Measurements from ENCODE around the gene APBB2. TPM values are rescaled to one million over a fixed set of nuclear protein-coding genes. Genes with fewer than 3 reads are reported as not detected.
A peak's percentile ranks its signal among the peaks of the same experiment; 100 is the strongest.

The APBB2 gene
- total and polyA plus RNA-seq, 4 donors, result 4.8 to 31.5 (median 11.2) TPM

DNA sequence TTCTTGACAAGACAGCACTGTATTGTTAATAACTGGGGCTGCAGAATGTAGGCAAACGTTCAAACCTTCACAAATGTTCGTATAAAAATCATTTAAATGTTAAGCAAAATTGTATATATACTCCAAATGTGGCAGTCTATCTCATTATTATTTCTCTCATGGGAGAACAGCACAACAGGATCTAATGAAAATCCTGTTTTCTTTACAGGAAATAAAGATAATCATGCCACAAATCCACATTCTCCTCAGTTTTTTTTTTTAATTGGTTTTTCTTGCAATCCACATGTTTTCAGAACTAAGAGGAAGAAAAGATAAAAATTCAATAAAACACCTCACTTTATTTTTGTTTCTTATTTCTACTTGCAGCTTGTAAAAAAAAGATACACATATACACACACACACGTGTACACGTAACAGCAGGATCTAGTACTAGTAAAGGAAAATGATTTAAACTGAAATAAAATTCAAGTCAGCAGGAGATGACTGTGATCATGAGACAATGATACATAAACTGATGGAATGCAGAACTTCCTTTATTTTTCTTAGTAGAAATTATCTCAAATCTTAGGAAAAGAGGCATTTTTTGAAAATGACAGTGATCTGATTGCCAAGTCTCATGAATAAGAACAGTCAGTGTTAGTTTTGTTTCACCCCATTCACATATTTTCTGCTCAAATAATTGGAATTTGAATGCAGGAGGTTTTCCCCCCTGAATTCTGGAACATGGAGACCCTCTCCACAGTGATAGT is 11.3 kb downstream of the APBB2 start:
- no peaks in the 10 kb centered on the region for H3K27me3 ChIP-seq (ENCODE audit: control insufficient read depth in 4 of 4, insufficient read depth in 4 of 4, low read length in 3 of 4)
- TF ChIP-seq HNF4A (conservative IDR thresholded peaks at IDR 0.05), result no peak
- TF ChIP-seq, protein P1, sequence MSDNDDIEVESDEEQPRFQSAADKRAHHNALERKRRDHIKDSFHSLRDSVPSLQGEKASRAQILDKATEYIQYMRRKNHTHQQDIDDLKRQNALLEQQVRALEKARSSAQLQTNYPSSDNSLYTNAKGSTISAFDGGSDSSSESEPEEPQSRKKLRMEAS (IDR thresholded peaks at IDR 0.05), result no peak
- no peak for TF ChIP-seq RAD21 (IDR thresholded peaks at IDR 0.05)
- H3K9ac ChIP-seq (ENCODE audit: low read depth in 1 of 2, low read length in 2 of 2), result no peak overlapping the region
- no peaks in the 10 kb centered on the region for H3K36me3 ChIP-seq (ENCODE audit: control insufficient read depth in 4 of 4, insufficient read depth in 3 of 4, low read depth in 1 of 4, low read length in 3 of 4)
- 74% methylated on average over 4 of the region's 4 CpGs for WGBS
- DNase-seq (ENCODE audit: low spot score), result no peak
- peaks cover 0 to 14% (median 7%) of the 10 kb centered on the region in 4 donors for H3K4me1 ChIP-seq (ENCODE audit: control insufficient read depth in 4 of 4, insufficient read depth in 4 of 4, low read length in 3 of 4)
- no peak overlapping the region for H3K4me3 ChIP-seq (ENCODE audit: low read depth in 1 of 3, low read length in 3 of 3)
- peak overlapping the region; percentile 39 to 46 for H3K27ac ChIP-seq (ENCODE audit: low read depth in 1 of 2, low read length in 2 of 2)
- no peaks in the 10 kb centered on the region for H3K9me3 ChIP-seq (ENCODE audit: control insufficient read depth in 4 of 4, low read length in 3 of 4)

DNA sequence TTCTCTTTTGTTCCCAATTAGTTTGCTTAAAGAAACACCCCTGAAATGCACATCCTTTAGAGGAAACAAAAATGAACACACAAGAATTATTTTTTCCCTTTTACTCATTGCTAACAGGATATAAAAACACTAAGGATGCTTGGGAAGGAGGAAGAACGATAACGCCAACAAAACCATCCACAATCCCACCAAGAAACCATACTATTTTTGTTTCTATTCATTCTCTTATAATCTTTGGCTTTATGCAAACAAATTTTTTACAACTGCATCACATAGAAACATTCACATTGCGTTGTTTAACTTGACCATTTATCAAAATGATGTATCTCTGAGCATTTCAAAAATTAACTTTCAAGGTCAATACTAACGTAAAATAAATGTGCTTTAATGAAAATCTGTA is 12.0 kb downstream of the APBB2 start:
- 79% methylated on average over 4 of the region's 4 CpGs for WGBS
- DNase-seq (ENCODE audit: low spot score), result no peak
- Histone ChIP-seq H3K4me1 (ENCODE audit: control insufficient read depth in 4 of 4, insufficient read depth in 4 of 4, low read length in 3 of 4) (peaks cover 0 to 9% (median 4%) of the 10 kb centered on the region in 4 donors), H3K9ac (ENCODE audit: low read depth in 1 of 2, low read length in 2 of 2) (no peak overlapping the region), H3K9me3 (ENCODE audit: control insufficient read depth in 4 of 4, low read length in 3 of 4) (no peaks in the 10 kb centered on the region), H3K27me3 (ENCODE audit: control insufficient read depth in 4 of 4, insufficient read depth in 4 of 4, low read length in 3 of 4) (no peaks in the 10 kb centered on the region), H3K36me3 (ENCODE audit: control insufficient read depth in 4 of 4, insufficient read depth in 3 of 4, low read depth in 1 of 4, low read length in 3 of 4) (no peaks in the 10 kb centered on the region), H3K4me3 (ENCODE audit: low read depth in 1 of 3, low read length in 3 of 3) (no peak overlapping the region), H3K27ac (ENCODE audit: low read depth in 1 of 2, low read length in 2 of 2) (no peak overlapping the region)
- TF ChIP-seq TAF1 (conservative IDR thresholded peaks at IDR 0.05), result no peak

DNA sequence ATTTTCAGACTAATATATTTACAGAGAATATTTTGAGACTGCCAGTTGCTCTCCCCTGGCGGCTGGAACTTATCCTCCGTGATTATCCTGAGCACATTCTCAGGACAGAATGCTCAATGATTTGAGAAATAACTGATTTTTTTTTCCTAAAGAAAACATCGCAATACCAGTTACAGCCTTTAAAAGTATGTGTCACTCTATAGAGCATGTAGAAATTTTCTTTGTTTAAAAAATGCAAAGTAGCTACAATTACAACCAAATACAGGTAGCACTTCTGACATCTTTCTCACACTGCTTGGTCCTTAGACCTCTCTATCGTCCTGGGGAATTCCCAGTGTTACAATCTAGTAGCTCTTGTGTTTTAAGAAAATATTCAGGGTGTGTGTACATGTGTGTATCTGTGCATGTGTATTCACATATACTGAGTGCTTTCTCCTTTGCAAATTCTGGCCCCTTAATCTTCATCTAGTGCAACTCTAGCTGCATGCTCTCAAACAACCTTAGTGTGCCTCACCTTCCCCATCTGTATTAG is 13.8 kb downstream of the APBB2 start:
- Histone ChIP-seq H3K36me3 (ENCODE audit: control insufficient read depth in 4 of 4, insufficient read depth in 3 of 4, low read depth in 1 of 4, low read length in 3 of 4) (no peaks in the 10 kb centered on the region), H3K27ac (ENCODE audit: low read depth in 1 of 2, low read length in 2 of 2) (no peak overlapping the region), H3K9ac (ENCODE audit: low read depth in 1 of 2, low read length in 2 of 2) (no peak overlapping the region), H3K27me3 (ENCODE audit: control insufficient read depth in 4 of 4, insufficient read depth in 4 of 4, low read length in 3 of 4) (no peaks in the 10 kb centered on the region), H3K4me3 (ENCODE audit: low read depth in 1 of 3, low read length in 3 of 3) (no peak overlapping the region), H3K4me1 (ENCODE audit: control insufficient read depth in 4 of 4, insufficient read depth in 4 of 4, low read length in 3 of 4) (peaks cover 0 to 5% (median 2%) of the 10 kb centered on the region in 4 donors), H3K9me3 (ENCODE audit: control insufficient read depth in 4 of 4, low read length in 3 of 4) (no peaks in the 10 kb centered on the region)
- TF ChIP-seq, protein P2, sequence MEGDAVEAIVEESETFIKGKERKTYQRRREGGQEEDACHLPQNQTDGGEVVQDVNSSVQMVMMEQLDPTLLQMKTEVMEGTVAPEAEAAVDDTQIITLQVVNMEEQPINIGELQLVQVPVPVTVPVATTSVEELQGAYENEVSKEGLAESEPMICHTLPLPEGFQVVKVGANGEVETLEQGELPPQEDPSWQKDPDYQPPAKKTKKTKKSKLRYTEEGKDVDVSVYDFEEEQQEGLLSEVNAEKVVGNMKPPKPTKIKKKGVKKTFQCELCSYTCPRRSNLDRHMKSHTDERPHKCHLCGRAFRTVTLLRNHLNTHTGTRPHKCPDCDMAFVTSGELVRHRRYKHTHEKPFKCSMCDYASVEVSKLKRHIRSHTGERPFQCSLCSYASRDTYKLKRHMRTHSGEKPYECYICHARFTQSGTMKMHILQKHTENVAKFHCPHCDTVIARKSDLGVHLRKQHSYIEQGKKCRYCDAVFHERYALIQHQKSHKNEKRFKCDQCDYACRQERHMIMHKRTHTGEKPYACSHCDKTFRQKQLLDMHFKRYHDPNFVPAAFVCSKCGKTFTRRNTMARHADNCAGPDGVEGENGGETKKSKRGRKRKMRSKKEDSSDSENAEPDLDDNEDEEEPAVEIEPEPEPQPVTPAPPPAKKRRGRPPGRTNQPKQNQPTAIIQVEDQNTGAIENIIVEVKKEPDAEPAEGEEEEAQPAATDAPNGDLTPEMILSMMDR (IDR thresholded peaks at IDR 0.05; ENCODE audit: low read depth, low read length, missing input control), result no peak
- TF ChIP-seq, protein P3, sequence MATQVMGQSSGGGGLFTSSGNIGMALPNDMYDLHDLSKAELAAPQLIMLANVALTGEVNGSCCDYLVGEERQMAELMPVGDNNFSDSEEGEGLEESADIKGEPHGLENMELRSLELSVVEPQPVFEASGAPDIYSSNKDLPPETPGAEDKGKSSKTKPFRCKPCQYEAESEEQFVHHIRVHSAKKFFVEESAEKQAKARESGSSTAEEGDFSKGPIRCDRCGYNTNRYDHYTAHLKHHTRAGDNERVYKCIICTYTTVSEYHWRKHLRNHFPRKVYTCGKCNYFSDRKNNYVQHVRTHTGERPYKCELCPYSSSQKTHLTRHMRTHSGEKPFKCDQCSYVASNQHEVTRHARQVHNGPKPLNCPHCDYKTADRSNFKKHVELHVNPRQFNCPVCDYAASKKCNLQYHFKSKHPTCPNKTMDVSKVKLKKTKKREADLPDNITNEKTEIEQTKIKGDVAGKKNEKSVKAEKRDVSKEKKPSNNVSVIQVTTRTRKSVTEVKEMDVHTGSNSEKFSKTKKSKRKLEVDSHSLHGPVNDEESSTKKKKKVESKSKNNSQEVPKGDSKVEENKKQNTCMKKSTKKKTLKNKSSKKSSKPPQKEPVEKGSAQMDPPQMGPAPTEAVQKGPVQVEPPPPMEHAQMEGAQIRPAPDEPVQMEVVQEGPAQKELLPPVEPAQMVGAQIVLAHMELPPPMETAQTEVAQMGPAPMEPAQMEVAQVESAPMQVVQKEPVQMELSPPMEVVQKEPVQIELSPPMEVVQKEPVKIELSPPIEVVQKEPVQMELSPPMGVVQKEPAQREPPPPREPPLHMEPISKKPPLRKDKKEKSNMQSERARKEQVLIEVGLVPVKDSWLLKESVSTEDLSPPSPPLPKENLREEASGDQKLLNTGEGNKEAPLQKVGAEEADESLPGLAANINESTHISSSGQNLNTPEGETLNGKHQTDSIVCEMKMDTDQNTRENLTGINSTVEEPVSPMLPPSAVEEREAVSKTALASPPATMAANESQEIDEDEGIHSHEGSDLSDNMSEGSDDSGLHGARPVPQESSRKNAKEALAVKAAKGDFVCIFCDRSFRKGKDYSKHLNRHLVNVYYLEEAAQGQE (IDR thresholded peaks at IDR 0.05), result no peak
- TF ChIP-seq GABPA (IDR thresholded peaks at IDR 0.05 in 1 of 2, conservative IDR thresholded peaks at IDR 0.05 in 1 of 2) (no peak), NR2F2 (IDR thresholded peaks at IDR 0.05) (no peak), YY1 (IDR thresholded peaks at IDR 0.05) (no peak), HNF4A (conservative IDR thresholded peaks at IDR 0.05) (no peak), JUND (IDR thresholded peaks at IDR 0.05) (no peak), SP1 (IDR thresholded peaks at IDR 0.05) (no peak), EGR1 (IDR thresholded peaks at IDR 0.05; ENCODE audit: low read depth in 2 of 2) (no peak), FOXA1 (IDR thresholded peaks at IDR 0.05) (no peak)
- TF ChIP-seq, protein P4, sequence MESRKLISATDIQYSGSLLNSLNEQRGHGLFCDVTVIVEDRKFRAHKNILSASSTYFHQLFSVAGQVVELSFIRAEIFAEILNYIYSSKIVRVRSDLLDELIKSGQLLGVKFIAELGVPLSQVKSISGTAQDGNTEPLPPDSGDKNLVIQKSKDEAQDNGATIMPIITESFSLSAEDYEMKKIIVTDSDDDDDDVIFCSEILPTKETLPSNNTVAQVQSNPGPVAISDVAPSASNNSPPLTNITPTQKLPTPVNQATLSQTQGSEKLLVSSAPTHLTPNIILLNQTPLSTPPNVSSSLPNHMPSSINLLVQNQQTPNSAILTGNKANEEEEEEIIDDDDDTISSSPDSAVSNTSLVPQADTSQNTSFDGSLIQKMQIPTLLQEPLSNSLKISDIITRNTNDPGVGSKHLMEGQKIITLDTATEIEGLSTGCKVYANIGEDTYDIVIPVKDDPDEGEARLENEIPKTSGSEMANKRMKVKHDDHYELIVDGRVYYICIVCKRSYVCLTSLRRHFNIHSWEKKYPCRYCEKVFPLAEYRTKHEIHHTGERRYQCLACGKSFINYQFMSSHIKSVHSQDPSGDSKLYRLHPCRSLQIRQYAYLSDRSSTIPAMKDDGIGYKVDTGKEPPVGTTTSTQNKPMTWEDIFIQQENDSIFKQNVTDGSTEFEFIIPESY (IDR thresholded peaks at IDR 0.05), result no peak
- TF ChIP-seq, protein P5, sequence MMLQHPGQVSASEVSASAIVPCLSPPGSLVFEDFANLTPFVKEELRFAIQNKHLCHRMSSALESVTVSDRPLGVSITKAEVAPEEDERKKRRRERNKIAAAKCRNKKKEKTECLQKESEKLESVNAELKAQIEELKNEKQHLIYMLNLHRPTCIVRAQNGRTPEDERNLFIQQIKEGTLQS (IDR thresholded peaks at IDR 0.05), result no peak
- TF ChIP-seq, protein P1 (IDR thresholded peaks at IDR 0.05), result no peak
- DNase-seq (ENCODE audit: low spot score), result no peak
- 92% methylated on average over 4 of the region's 4 CpGs for WGBS

Data from liver (tissue), 9 donors.